Right kidney (tissue), 1 donor: ENCODE data around the gene FMO3.

ENCODE experiments used
- DNase-seq: peaks from one replicate; pipeline ENCODE4 v3.0.0-alpha.2; 2016

FMO3 gene

DNA sequence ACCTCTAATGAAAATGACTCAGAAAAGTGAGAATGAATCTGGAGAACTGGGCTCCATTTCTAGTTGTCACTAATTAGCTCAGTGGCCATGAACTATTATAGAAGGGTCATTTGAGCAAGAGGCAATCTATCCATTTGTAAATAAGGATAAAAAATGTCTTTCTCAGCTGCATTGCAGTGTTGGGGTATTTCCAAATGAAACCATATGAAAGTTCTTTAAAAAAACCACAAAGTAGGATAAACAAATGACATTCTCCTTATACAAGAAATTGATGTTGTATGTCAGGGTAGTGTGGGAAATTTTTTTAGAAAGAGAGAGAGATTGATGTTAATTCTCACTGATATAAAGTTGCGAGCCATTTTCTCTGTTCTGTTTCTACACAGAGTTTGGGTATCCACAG is 26.0 kb downstream of the FMO3 start:
- no peak for DNase-seq

DNA sequence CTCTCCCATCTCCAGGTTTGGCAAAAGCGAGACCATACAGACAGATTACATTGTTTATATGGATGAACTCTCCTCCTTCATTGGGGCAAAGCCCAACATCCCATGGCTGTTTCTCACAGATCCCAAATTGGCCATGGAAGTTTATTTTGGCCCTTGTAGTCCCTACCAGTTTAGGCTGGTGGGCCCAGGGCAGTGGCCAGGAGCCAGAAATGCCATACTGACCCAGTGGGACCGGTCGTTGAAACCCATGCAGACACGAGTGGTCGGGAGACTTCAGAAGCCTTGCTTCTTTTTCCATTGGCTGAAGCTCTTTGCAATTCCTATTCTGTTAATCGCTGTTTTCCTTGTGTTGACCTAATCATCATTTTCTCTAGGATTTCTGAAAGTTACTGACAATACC is 26.4 kb downstream of the FMO3 start:
- DNase-seq, result no peak

DNA sequence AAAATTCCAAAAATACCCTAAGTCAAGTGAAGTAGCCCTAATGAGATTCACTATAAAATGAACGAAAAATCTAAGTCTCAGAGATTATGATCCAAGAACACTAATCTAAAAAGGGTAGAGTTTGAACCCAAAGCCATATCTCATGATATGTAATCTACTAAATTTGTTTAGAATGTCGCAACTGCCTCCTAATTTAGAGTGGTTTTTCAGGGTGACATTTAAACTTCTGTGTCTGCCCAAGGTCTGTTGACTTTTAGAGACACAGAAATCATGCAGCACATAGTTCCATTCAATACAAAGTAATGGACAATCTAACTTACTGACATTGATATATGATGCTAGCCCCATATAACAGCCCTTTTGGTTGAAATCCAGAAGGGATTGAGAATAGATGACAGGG is 28.9 kb downstream of the FMO3 start:
- no peak for DNase-seq

DNA sequence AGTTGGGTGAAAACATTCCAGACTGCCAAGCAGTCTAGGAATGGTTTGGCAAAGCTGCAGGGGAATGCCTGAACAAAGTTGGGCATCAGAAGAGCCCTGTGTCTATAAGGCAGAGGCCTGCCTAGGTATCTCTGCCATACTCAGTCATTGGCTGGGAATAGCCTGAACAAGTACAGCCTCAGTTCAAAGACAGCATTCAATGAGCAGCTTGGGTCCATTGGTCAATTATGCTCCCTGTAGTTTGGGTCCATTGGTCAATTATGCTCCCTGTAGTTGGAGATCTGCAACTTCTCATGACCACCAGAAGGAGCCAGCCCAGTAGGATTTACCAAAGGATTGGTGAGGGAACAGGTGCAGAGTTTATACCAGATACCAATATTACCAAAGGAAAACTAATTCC is 31.6 kb downstream of the FMO3 start:
- no peak for DNase-seq

DNA sequence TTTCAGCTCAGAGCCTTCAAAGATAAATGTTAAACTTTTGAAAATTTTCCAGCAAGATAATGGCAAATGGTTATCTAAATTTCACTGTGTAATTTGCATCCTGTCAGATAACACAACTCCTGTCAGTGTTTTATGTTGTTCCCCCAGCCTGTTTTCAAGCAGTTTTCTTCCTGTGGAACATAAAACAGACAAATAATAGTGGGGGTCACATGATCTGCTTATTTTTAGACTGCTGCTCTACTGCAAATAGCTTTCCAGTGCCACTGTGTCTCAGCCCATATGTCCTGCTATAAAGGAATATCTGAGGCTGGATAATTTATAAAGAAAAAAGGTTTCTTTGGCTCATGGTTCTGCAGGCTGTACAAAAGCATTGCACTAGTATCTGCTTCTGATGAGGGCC is 32.2 kb downstream of the FMO3 start:
- DNase-seq, result no peak

DNA sequence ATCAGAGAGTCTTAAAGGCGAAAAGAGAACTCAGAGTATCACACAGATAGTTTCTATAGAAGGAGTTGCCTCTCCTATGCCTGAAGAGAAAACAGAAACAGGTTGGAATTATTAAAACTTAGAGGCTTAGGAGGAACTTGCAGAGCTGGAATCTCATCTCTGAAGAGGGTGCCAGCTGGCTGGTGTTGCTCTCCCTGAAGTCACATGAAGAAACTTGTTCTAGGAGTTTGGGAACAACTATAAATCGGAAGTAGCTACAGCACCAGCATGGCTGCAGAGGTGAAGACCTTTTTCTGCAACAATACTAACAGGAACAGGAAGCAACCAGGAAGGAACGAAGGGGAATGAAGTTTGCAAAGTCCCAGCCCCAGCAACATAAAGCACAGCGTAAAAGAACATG is 35.8 kb downstream of the FMO3 start:
- DNase-seq, result no peak

DNA sequence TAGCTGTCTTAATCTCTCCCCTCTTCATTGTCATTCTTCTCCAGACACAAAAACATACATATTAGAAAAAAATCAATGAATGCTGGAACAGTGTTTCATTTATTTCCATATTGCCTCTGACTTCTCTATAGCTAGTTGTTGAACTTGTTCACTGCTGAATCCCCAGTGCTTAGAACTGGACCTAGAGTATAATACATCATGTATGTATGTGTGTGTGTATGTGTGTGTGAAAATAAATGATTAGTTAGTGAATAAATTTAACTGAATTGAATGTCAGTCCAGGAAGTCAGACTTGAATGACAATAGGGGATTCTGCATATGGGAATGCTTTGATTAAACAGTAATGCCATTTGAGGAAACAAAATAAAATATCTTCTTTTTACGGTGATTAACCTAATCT is 36.4 kb downstream of the FMO3 start:
- no peak for DNase-seq

DNA sequence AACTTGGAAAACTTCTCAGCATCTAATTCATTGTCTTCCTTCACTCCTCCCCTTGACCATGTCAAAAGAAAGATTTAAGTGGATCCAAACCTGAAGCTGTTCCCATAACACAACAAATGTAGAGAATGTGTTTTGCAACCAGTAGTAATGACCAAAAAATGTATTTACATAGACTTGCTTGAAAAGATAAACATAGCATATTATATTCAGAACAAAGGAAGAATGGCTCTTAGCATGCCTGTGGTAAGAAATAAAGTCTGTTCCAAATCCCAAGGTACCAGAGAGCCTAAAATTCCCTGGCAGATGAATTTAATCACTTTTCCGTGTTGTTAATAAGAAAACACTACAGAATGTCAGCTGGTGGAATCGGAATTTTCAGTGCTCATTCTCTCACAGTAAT is 36.8 kb downstream of the FMO3 start:
- DNase-seq, result no peak

DNA sequence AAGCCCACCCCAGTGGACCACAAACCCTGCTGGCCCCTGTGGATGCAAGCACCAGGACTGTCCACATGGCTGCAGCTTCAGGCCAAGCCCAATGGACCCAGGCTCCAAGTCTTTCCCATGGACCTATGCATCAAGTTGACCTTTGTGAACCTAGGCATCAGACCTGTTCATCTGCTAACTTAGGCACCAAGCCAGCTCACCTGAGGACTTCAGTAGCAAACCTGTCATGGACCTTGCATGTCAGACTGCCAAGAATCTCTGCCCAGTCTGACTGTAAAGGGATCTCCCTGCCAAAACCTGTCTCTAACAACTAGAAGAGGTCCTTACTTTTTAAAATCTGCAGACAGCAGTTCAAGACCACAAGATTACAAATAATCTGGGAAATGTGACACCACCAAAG is 37.8 kb downstream of the FMO3 start:
- no peak for DNase-seq

DNA sequence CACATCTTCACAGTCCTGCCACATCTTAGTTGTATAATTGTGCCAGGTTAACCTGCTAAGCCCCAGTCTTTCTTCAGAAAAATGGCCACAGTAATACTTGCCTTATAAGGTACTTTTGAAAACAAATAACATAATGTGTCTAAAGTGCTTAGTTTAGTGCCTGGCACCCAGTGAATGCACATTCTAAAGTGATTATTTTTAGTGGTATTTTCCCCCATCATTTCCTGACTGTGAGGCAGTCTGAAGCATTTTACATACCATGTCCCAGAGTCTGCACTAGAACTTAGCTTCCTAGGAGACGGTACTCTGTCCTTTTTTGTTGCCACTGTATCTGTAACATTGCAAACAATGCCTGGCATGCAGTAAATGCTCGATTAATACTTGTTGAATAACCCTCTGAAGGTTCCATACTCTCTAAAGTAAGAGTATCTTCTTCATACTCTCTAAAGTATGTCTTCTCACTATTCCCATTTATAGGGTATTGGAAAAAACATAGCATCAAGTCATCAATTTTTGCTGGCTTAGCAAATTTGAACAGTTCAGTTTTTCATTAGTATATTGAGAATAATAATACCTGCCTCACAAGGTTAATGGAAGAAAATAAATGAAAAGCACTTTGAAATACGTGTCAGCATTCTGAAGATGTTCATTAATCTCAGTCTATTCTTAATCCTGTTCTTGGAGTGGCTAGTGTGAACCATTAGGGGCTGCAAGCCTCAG is 43.7 kb downstream of the FMO3 start:
- DNase-seq, result no peak

DNA sequence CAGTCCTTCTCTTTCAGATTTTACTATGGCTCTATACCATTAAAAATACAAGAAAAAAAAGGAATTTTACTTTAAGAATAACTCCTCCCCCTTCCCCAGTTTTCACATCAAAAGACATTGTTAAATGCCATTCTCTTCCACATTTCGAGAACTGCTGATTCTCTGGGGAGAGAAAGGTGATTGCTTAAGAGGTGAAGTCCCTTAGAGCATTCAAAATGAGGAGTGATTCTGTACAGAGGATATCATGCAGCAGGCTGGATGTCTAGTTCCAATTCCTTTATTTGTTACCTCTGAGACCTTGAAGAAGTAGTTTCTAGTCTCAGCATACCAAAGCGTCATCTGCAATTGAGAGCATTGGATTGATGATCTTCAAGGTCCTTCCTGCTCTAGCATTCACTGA is 46.9 kb downstream of the FMO3 start:
- DNase-seq, result no peak

DNA sequence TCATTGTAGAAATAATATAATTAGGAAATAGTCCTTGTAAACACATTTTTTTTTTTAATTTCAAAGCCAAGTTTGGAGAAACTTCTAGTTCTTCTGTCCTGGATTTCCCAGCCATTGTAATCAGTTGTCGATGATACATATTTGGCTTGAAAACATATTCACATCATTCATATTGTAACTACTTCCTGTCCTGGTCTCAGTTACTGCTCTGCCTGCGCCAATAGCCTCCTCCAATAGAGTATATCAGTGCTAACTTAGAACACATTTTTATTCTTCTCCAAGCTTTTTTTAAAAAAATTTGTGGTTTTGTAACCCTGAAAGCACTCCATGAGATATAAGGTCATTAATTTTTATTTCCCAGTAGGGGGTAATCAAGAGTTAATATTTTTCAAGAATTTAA is 48.3 kb downstream of the FMO3 start:
- no peak for DNase-seq

DNA sequence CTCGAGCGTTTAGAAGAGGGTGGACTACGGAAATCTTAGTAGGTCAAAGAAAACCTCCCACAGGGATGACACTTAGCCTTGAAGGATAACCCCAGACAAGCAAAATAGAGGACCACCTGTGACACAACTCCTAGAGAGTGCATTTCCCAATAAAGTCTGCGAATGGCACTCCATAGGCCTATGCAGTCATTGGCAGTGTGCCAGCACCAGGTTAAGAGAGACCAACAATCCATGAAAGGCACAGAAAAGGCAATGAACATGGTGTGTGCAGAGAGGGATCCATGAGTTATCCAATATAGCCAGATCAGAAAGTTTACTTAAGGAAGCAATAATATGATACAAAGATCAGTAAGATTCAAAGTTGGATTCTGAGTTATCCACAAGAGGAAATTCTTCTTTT is 49.2 kb downstream of the FMO3 start:
- no peak for DNase-seq

DNA sequence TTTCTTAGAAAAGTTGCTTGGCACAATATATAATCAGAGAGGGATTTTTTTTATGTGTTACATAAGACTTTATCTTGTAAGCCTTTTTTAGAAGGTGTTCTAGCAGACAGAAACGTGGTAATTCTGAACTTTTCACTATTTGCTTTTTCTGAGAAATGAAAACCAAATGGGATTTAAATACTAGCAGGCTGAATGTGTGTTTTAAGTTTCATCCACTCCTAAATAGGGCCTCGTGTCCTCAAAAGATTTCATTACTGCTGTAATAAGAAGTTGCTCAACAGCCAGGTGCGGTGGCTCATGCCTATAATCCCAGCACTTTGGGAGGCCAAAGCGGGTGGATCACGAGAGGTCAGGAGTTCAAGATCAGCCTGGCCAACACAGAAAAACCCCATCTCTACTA is 49.7 kb downstream of the FMO3 start:
- DNase-seq, result no peak

DNA sequence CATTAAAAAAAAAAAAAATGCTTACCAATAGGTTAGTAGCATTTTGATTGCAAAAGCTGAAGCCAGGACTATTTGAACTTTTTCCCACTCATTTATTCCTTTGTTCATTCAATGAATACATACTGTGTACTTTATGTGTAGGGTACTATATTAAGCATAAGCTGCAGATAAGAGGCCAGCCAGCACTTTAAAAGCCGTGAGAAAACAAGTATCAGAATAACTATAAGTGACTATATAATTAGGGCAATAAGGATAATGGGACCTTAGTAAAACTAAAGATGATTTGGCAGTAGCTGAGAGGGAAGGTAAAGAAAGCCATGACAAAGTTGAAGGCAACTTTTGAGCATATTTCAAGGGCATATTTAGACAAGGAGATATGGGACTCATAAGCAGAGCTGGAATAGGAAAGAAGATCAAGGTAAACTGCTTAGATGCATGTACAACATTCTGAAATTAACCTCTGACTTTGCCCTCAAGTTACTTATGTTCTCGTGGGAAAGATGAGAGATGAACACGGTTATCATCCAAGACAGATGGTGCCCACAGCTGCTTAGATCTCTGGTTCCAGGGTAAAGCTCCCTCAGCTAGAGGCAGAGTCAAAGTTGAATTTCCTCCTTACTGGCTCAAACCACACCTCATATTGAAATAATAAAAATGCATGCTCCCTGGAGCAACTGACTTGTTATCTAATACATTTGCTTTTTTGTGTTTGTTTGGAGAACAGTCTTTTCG is 50.4 kb downstream of the FMO3 start:
- no peak for DNase-seq

DNA sequence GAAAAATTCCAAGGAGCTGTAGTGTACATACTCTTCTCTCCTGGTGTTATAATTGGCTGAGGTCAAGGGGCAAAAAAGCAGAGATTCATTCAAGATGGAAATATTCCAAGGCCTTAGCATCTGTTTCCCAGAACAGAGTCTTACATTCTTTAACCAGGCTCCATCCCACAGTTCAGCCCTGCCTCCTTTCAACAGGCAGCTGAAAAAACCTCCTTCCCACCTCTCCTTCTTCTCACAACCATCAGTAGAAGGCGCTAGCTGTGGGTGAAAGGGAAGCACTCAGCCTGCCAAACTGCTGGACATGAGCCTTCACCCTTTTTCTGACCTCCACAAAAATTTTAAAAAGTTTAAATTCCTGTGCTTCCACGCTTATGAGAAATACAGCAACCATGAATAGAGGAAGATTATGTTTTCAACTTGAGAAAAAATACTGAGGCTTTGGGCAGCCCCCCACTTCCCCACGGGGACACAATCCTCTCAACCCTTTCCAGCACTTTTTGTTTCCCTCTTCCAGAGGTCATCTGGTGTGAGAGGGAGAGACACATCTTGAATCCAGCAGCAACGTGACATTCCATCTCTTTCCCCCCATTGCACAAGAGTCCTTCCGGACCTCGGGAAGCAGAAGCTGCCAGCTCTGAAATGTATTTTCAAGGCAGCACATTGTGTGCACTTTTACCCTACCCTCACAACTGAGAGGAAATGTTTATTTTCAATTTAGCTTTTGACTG is 51.1 kb downstream of the FMO3 start:
- peak; percentile 20 for DNase-seq

DNA sequence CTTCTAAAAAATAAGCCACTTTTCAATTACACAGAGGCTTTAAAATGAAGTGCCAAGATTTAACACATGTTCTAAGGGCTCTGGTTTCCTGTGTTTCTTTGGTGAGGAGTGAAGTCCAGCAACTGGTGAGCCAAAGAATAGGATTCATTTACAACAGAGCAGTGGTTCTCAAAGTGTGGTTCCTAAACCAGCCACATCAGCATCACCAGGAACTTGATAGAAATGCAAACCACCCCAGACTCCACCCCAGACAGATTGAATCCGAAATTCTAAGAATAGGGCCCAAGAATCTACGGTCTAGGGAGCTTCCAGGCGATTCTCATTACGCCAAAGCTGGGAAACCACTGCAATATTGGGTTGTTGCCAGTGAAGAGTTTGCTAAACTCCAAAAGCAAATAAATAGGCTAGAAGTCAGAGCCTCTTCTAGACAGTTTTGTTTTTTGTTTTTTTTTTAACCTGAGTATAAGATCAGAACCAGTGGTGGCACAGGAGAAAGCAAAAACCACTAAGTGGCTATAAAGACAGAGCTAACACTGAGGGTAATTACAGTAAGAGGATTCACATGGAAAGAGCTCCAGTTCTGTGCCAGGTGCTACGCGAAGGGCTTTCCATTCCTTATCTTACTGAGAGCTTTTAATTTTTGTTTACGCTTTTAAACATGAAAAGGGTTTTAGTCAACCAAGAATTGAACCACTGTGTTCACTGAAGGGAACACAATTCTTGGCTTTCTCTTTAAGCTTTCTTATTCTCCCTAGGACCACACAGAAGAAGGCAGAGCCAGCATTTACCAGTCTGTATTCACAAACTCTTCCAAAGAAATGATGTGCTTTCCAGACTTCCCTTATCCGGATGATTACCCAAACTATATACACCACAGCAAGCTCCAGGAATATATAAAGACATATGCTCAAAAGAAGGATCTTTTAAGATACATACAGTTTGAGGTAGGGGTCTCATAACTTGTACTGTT is 52.0 kb downstream of the FMO3 start:
- no peak for DNase-seq

DNA sequence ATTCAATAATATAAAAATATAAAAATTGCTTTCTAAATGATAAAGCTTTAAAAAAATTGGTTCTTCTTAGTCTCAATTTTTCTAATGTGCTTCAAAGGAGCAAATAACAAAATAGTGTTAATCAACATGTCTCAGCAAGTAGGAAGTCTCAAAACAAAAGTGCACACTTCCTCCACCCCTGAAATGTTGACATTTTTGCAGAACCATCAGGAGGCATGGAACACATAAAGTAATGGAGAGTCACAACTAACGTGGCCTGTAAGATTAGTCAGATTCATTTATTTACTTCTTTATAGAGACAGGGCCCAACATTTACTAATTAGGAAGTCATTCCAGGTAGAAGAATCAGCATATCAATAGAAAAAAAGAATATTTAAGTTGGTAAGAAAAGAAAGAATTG is 59.5 kb downstream of the FMO3 start:
- no peak for DNase-seq

DNA sequence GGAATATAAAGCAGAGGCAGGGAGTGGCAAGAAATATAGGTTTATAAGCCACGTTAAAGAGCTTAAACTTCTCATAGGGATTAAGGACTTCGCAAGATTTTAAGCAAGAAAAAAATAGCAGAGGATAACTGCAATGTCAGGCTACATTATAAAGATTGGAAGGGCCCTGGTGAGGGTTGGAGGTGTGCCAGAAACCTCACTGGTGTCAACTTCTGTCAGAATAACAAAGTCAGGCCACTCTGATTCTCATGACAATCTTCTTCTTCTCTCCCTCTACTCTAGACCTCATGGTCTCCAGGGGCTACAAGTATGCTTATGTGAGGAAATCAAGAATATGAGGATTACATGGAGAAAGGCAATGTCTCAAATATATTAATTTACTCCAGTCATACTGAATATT is 61.8 kb downstream of the FMO3 start:
- no peak for DNase-seq

DNA sequence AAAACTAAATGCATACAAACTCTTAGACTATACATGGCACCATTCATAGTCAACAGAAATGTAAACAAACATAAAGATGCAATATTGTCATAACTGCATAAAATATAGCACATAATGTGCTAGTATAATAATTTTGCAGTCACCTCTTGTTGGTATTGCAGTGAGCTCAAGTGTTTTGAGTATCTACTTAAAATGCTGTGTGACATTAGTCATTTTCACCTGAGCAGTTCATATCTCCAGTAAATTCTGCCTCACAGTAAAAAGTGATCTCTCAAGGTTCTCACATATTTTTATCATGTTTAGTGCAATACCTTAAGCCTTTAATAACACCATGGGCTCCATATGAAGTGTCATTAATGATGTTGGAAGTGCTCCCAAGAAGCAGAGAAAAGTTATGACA is 64.8 kb downstream of the FMO3 start:
- no peak for DNase-seq

DNA sequence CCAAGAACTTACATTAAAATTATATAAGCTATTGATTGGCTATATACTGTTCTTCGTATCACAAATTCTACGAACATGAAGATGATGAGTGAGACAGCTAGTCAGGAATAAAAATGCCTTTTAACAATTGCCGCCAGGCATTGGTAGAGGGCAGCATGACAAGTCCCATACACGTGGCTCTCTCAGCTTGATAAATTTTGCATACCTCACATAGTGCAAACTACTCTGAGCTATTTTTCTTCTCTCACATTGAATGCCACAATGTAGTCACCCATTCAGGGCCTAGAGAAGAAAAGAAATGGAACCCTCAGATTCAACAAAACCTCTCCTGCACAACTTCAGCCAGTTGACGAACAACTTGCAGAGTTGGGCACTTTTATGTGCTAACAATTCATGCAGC is 67.4 kb downstream of the FMO3 start:
- DNase-seq, result no peak

DNA sequence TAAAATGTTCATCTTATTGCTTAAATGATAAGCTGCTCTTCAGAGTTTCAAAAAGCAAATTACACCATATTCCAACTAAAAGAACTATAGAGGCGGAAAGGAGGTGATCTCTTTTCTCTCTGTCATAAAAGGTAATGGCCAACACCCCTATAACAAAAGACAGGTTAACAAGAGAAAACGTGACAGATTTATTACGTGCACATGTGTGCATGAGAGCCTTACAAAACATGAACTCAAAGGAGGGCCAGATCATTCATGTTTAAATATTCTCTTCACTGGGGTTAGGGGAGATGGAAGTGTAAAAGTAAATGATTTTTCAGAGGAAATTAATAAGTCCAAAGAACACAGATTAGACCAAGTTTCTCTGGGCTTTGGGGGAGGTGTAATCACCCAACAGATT is 67.8 kb downstream of the FMO3 start:
- DNase-seq, result no peak

DNA sequence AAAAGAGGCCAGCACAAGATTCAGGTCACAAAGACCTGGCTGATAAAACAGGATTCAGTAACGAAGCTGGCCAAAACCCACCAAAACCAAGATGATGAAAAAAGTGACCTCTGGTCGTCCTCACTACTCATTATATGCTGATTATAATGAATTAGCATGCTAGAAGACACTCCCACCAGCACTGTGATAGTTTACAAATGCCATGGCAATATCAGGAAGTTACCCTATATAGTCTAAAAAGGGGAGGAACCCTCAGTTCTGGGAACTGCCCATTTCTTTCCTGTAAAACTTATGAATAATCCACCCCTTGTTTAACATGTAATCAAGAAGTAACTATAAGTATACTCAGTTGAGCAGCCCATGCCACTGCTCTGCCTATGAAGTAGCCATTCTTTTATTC is 68.4 kb downstream of the FMO3 start:
- DNase-seq, result no peak
